Endothelial cell of umbilical vein (primary cell): ENCODE measurements around the gene ASNSD1.
A peak's percentile ranks its signal among the peaks of the same experiment; 100 is the strongest.

ENCODE experiments used
- CTCF ChIP-seq, 2 donors: IDR thresholded peaks; 1 replicate in 1 of 2; 2 replicates in 1 of 2; pipeline ENCODE4 v1.5.1; 2011; ENCODE audit warnings: low read length in 2 of 2, mild to moderate bottlenecking in 2 of 2, moderate library complexity in 2 of 2, control low read depth in 1 of 2, inconsistent platforms in 1 of 2, low read depth in 1 of 2; ENCODE audit not compliant: insufficient read depth in 1 of 2; ENCODE audit errors: extremely low read depth in 1 of 2
- EZH2 ChIP-seq: IDR thresholded peaks from 2 replicates; pipeline ENCODE4 v1.6.1; 2012; ENCODE audit warnings: borderline replicate concordance, low read depth, mild to moderate bottlenecking, moderate library complexity, low read length, inconsistent platforms; ENCODE audit not compliant: severe bottlenecking
- FOS ChIP-seq: IDR thresholded peaks from 2 replicates; pipeline ENCODE4 v1.6.1; 2011; ENCODE audit warnings: mild to moderate bottlenecking, low read length, moderate library complexity, borderline replicate concordance; ENCODE audit not compliant: insufficient read depth
- GATA2 ChIP-seq: IDR thresholded peaks from 2 replicates; pipeline ENCODE4 v1.7.0; 2011; ENCODE audit warnings: low read depth, mild to moderate bottlenecking, moderate library complexity, mixed read lengths, low read length; ENCODE audit not compliant: insufficient read length, insufficient read depth
- JUN ChIP-seq: IDR thresholded peaks from 2 replicates; pipeline ENCODE4 v1.6.1; 2011; ENCODE audit warnings: borderline replicate concordance, low read depth; ENCODE audit not compliant: insufficient read length, insufficient read depth
- MYC ChIP-seq: IDR thresholded peaks from one replicate; pipeline ENCODE4 v1.6.1; 2011; ENCODE audit warnings: mild to moderate bottlenecking, low read depth, low read length
- POLR2A ChIP-seq: IDR thresholded peaks from 2 replicates; pipeline ENCODE4 v1.6.1; 2012; ENCODE audit warnings: low read depth, mild to moderate bottlenecking, control low read depth, low read length
- POLR2AphosphoS5 ChIP-seq: IDR thresholded peaks from 2 replicates; pipeline ENCODE4 v1.6.1; 2012; ENCODE audit warnings: low read depth, mild to moderate bottlenecking, control low read depth, low read length, moderate library complexity; ENCODE audit not compliant: insufficient read depth
- TF ChIP-seq, protein P1 (sequence below): IDR thresholded peaks from 2 replicates; pipeline ENCODE4 v1.6.1; 2011; ENCODE audit not compliant: insufficient read depth, insufficient read length

GRCh38 chr2:189633392-189633811 is 27.9 kb upstream of the ASNSD1 start:
- TF ChIP-seq GATA2 (no peak), CTCF (IDR thresholded peaks at IDR 0.05; ENCODE audit: extremely low read depth in 1 of 2, insufficient read depth in 1 of 2, low read depth in 1 of 2, low read length in 2 of 2) (peak; percentile 16 to 32), EZH2 (no peak), POLR2A (no peak), FOS (no peak), POLR2AphosphoS5 (no peak), JUN (no peak), MYC (no peak)
- TF ChIP-seq, protein P1, sequence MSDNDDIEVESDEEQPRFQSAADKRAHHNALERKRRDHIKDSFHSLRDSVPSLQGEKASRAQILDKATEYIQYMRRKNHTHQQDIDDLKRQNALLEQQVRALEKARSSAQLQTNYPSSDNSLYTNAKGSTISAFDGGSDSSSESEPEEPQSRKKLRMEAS, result no peak
